Sigmoid colon (tissue), 4 donors: ENCODE data around the gene PLCB1.

Experiments
- EP300 ChIP-seq, 4 donors: sonication (generic); formaldehyde crosslinking; IDR thresholded peaks; one replicate each; pipeline ENCODE4 v1.6.1; 2017; ENCODE audit warnings: antibody characterized with exemption in 4 of 4
- POLR2A ChIP-seq, 2 donors: fragments of 450-650 bp; IDR thresholded peaks; one replicate each; pipeline ENCODE4 v1.6.1; 2016; ENCODE audit warnings: antibody characterized with exemption in 2 of 2, mild to moderate bottlenecking in 2 of 2, moderate library complexity in 2 of 2
- TF ChIP-seq, protein P1 (sequence below), 4 experiments: fragments of 450-650 bp in 3 of 4; fragments of 200-600 bp in 1 of 4; IDR thresholded peaks; one replicate each; pipeline ENCODE4 v1.5.1; 2016 to 2019; ENCODE audit warnings: antibody characterized with exemption in 4 of 4, mild to moderate bottlenecking in 3 of 4, moderate library complexity in 2 of 4

GRCh38 chr20:8363970-8364733 lies 232.1 kb downstream of the PLCB1 start:
- TF ChIP-seq, protein P1, sequence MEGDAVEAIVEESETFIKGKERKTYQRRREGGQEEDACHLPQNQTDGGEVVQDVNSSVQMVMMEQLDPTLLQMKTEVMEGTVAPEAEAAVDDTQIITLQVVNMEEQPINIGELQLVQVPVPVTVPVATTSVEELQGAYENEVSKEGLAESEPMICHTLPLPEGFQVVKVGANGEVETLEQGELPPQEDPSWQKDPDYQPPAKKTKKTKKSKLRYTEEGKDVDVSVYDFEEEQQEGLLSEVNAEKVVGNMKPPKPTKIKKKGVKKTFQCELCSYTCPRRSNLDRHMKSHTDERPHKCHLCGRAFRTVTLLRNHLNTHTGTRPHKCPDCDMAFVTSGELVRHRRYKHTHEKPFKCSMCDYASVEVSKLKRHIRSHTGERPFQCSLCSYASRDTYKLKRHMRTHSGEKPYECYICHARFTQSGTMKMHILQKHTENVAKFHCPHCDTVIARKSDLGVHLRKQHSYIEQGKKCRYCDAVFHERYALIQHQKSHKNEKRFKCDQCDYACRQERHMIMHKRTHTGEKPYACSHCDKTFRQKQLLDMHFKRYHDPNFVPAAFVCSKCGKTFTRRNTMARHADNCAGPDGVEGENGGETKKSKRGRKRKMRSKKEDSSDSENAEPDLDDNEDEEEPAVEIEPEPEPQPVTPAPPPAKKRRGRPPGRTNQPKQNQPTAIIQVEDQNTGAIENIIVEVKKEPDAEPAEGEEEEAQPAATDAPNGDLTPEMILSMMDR (IDR thresholded peaks at IDR 0.05) = no peak
- TF ChIP-seq POLR2A (IDR thresholded peaks at IDR 0.05) = no peak
- TF ChIP-seq EP300 (IDR thresholded peaks at IDR 0.05) = no peak
